Hindlimb muscle (tissue), 1 donor: Measurements from ENCODE around the gene ZNF350. TPM values are rescaled to one million over a fixed set of nuclear protein-coding genes. Genes with fewer than 3 reads are reported as not detected.

Experiments
- polyA plus RNA-seq: library from polyadenylated mRNA; unstranded; fragments of 120-200 nt; gene quantifications from one replicate; pipeline ENCODE4 v1.2.1, GENCODE V29; 2013; ENCODE audit not compliant: insufficient read length

The ZNF350 gene
- polyA plus RNA-seq, 1 donor, result 6.5 TPM

Other genes with a start within 250 kb of the ZNF350 start
- gene FPR1, start 235.0 kb downstream of the ZNF350 start, polyA plus RNA-seq, result 1.6 TPM
- 0.61 TPM for gene FPR2, start 225.7 kb downstream of the ZNF350 start, polyA plus RNA-seq
- gene FPR3, start 191.7 kb downstream of the ZNF350 start, polyA plus RNA-seq, result 1.4 TPM
- gene ZNF577, start 98.9 kb downstream of the ZNF350 start, polyA plus RNA-seq, result 17.5 TPM
- gene ZNF649, start 81.8 kb downstream of the ZNF350 start, polyA plus RNA-seq, result 10.4 TPM
- gene ZNF613, start 59.4 kb downstream of the ZNF350 start, polyA plus RNA-seq, result 5.5 TPM
- 9.6 TPM for gene ZNF615, start 21.4 kb upstream of the ZNF350 start, polyA plus RNA-seq
- gene ZNF614, start 41.5 kb upstream of the ZNF350 start, polyA plus RNA-seq, result 8.4 TPM
- gene ZNF432, start 62.0 kb upstream of the ZNF350 start, polyA plus RNA-seq, result 10.6 TPM
- gene ZNF841, start 108.9 kb upstream of the ZNF350 start, polyA plus RNA-seq, result 13.0 TPM
- 8.4 TPM for gene ZNF616, start 153.1 kb upstream of the ZNF350 start, polyA plus RNA-seq
- gene ZNF836, start 184.8 kb upstream of the ZNF350 start, polyA plus RNA-seq, result 9.0 TPM
- 332 TPM for gene PPP2R1A, start 203.2 kb upstream of the ZNF350 start, polyA plus RNA-seq